Omental fat pad (tissue), 4 donors: ENCODE measurements around the gene BACE2. TPM values are rescaled to one million over a fixed set of nuclear protein-coding genes. Genes with fewer than 3 reads are reported as not detected.
A peak's percentile ranks its signal among the peaks of the same experiment; 100 is the strongest.

Experiments
- ATAC-seq: fragments of 150-250 bp; one replicate; pipeline ENCODE4 v1.9.1; 2016; ENCODE audit warnings: mild to moderate bottlenecking, moderate library complexity; ENCODE audit not compliant: low FRiP score
- DNase-seq: peaks from one replicate; pipeline ENCODE4 v3.0.0-alpha.2; 2019; ENCODE audit warnings: low spot score
- CTCF ChIP-seq, 3 donors: fragments of 450-650 bp; IDR thresholded peaks; one replicate each; pipeline ENCODE4 v1.5.1; 2016 to 2017; ENCODE audit warnings: antibody characterized with exemption in 3 of 3, mild to moderate bottlenecking in 3 of 3, moderate library complexity in 2 of 3
- total RNA-seq, 4 donors: library from RNA; depleted of rRNA; stranded (reverse); fragments of >200 nt; gene quantifications; one replicate each; pipeline ENCODE4 v1.1.0, GENCODE V29; 2016

Gene BACE2
- 10 to 100 TPM; 23.5 to 39.3 (median 37.0) TPM for total RNA-seq

GRCh38 chr21:41167348-41168342 is at the start of gene BACE2:
Gene BACE2, plus strand, starts transcription at chr21:41168160. Its CDS starts 104 bp downstream, at chr21:41168264.
- TF ChIP-seq CTCF (IDR thresholded peaks at IDR 0.05), result peak in 1 of 3 donors; percentile 11
- ATAC-seq (peak; percentile 94), DNase-seq (peak; percentile 25)

DNA sequence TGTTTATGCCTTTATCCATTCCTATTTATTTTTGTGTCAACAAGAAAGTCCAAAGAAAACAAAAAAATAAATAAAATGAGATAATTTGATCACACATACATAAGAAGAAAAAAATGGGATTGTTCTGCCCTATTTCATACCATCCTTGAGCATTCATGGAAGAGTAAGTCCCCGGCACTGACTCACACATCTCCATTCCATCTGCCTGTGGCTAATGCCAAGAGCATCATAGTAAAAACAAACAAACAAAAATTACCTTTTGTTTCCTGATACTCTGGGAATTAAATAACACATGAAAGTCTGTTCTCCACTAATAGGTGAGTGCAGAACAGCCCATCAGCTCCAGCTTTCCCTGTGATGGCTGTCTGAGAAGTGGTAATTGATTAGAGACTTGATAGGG is 48.1 kb upstream of the BACE2 start:
- no peak for DNase-seq
- no peak for TF ChIP-seq CTCF (IDR thresholded peaks at IDR 0.05)
- ATAC-seq, result no peak

DNA sequence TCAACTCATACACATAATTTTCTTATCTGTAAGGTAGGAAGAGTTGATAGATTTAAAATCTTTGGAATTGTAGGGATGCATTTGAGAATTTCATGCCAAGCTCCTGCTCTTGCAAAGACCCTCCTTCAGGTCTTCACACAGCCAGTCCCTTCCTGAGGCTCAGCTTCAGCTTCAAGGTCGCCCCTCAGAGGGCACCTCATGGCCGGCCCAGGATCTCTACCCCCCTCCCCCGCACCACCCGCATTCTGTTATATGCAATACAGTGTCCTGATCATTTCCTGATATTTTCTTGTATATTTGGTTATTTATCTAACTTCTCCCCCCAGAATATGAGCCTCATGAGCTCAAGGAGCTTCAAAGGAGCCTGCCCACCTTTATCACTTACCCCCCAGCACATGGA is 47.0 kb upstream of the BACE2 start:
- TF ChIP-seq CTCF (IDR thresholded peaks at IDR 0.05), result no peak
- ATAC-seq (no peak), DNase-seq (no peak)

DNA sequence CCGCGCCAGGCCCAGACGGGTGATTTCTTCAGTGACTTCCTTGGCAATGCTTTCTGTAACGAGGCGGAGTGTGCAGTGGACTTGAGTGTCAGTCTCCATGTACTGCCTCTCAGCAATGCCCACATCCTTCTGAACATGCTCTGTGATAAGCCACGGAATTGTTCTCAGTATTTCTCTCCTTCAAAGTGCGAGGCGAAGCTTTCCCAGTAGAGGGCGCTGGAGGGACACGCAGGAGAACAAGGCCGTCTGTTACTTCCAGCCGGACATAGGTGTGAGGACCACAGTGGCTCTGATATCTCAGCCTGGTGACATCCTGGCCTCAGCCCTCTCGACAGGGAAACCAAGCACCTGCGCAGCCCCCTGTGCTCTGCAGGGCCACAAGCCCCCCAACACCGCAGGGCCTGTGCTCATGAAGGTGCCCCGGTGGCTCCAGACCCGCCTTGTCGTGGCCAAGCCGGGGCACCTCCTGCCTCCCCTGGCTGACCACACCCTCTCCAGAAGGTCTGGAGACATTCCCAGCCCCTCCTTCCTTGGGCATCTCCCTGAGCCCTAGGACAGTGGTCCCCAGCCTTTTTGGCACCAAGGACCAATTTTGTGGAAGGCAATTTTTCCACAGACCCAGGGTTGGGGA is 46.1 kb upstream of the BACE2 start:
- DNase-seq (peak; percentile 92), ATAC-seq (peak; percentile 73)
- no peak for TF ChIP-seq CTCF (IDR thresholded peaks at IDR 0.05)

GRCh38 chr21:41124641-41125201 is 43.2 kb upstream of the BACE2 start:
- DNase-seq (no peak), ATAC-seq (no peak)
- no peak for TF ChIP-seq CTCF (IDR thresholded peaks at IDR 0.05)

DNA sequence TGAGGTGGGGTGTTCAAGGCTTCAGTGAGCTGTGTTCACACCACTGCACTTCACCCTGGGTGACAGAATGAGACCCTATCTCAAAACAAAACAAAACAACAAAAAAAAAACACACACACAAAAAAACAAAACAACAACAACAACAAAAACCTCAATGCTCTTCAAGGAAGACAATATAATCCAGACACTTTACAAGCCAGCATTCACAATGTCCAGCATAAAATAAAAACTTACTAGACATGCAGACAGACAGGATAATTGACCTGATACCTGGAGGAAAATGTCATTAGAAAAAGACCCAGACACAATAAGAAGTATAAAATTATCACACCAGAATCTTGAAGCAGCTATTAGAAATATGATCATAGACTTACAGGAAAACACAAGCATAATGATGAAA is 39.0 kb upstream of the BACE2 start:
- no peak for TF ChIP-seq CTCF (IDR thresholded peaks at IDR 0.05)
- no peak for ATAC-seq
- DNase-seq, result no peak
